Hepatocyte (in vitro differentiated cells): ENCODE measurements around the gene BOLA1.

Source experiments
- EZH2 ChIP-seq: fragments of 200-600 bp; sonication (generic); IDR thresholded peaks from 2 replicates; pipeline ENCODE4 v1.6.1; 2016; ENCODE audit warnings: antibody characterized with exemption, mild to moderate bottlenecking, borderline replicate concordance
- EZH2phosphoT487 ChIP-seq: fragments of 200-600 bp; sonication (generic); IDR thresholded peaks from one replicate; pipeline ENCODE4 v1.6.1; 2018; ENCODE audit warnings: antibody characterized with exemption, mild to moderate bottlenecking, low read depth, moderate library complexity; ENCODE audit not compliant: unreplicated experiment, severe bottlenecking
- TF ChIP-seq, protein P1 (sequence below): fragments of 200-600 bp; sonication (generic); IDR thresholded peaks from 2 replicates; pipeline ENCODE4 v1.5.1; 2016; ENCODE audit warnings: antibody characterized with exemption, mild to moderate bottlenecking; ENCODE audit not compliant: poor library complexity

DNA sequence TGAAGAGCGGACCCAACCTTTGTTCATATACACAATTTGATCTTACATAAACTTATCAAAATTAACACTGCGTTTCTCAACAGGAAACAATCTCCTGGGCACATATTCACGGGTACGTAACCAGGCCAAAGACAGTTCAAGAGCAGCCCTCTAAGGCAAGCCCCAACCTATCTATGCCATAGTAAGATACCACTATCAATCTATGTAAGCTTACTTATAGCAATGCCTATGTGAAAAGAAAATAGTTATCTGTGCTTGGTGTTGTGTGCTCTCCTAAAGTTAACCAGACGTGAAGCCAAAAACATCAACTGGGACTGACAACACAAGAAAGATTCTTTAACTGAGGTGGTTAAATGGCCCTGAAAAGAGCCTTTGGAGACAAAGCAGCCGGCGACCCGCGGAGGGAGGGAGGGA lies 49.4 kb upstream of the BOLA1 start:
- TF ChIP-seq, protein P1, sequence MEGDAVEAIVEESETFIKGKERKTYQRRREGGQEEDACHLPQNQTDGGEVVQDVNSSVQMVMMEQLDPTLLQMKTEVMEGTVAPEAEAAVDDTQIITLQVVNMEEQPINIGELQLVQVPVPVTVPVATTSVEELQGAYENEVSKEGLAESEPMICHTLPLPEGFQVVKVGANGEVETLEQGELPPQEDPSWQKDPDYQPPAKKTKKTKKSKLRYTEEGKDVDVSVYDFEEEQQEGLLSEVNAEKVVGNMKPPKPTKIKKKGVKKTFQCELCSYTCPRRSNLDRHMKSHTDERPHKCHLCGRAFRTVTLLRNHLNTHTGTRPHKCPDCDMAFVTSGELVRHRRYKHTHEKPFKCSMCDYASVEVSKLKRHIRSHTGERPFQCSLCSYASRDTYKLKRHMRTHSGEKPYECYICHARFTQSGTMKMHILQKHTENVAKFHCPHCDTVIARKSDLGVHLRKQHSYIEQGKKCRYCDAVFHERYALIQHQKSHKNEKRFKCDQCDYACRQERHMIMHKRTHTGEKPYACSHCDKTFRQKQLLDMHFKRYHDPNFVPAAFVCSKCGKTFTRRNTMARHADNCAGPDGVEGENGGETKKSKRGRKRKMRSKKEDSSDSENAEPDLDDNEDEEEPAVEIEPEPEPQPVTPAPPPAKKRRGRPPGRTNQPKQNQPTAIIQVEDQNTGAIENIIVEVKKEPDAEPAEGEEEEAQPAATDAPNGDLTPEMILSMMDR = no peak
- TF ChIP-seq EZH2 (no peak), EZH2phosphoT487 (no peak)
